Gastrocnemius medialis (tissue), 4 donors: Measurements from ENCODE around the gene CDCP2.

Source experiments
- CTCF ChIP-seq, 5 experiments: fragments of 450-650 bp in 3 of 5; fragments of 200-600 bp in 2 of 5; sonication (generic) in 2 of 5; IDR thresholded peaks in 4 of 5; conservative IDR thresholded peaks in 1 of 5; 1 replicate in 4 of 5; 2 replicates in 1 of 5; pipeline ENCODE4 v1.5.1; 2016 to 2019; ENCODE audit warnings: antibody characterized with exemption in 5 of 5, mild to moderate bottlenecking in 3 of 5, moderate library complexity in 3 of 5
- POLR2A ChIP-seq, 2 donors: fragments of 450-650 bp; IDR thresholded peaks; one replicate each; pipeline ENCODE4 v1.6.1; 2017; ENCODE audit warnings: antibody characterized with exemption in 2 of 2, mild to moderate bottlenecking in 2 of 2, moderate library complexity in 2 of 2

- TF ChIP-seq CTCF (IDR thresholded peaks at IDR 0.05 in 4 of 5, conservative IDR thresholded peaks at IDR 0.05 in 1 of 5) (no peak), POLR2A (IDR thresholded peaks at IDR 0.05) (no peak)
Observed at GRCh38 chr1:54127594-54128300, 25.1 kb downstream of the CDCP2 start.
